ENCODE data around the gene COP1.
"Not testable (repeated sequence)": the region's sequence is repeated elsewhere in the genome, so short reads cannot be mapped to it uniquely, and the experiment has no call there.

Gene COP1

GRCh38 chr1:175992825-175993224 is 214.3 kb downstream of the COP1 start:
- ATAC-seq; H3K4me3 Mint-ChIP-seq; H3K27ac Mint-ChIP-seq; DNase-seq (ENCODE audit: low spot score in 2 of 2); H3K9me3 Mint-ChIP-seq: not testable (repeated sequence)
- Mint-ChIP-seq H3K4me1 (peaks cover 15% of the 10 kb centered on the region), H3K36me3 (peaks cover 24% of the 10 kb centered on the region)

DNA sequence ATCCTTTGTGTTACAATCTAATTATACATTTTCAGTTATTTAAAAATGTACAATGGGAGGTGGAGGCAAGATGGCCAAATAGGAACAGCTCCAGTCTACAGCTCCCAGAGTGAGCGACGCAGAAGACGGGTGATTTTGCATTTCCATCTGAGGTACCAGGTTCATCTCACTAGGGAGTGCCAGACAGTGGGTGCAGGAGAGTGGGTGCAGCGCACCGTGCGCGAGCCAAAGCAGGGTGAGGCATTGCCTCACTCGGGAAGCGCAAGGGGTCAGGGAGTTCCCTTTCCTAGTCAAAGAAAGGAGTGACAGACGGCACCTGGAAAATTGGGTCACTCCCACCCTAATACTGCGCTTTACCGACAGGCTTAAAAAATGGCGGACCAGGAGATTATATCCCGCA is 214.9 kb downstream of the COP1 start:
- H3K4me3 Mint-ChIP-seq; ATAC-seq; DNase-seq (ENCODE audit: low spot score in 2 of 2); H3K27ac Mint-ChIP-seq; H3K9me3 Mint-ChIP-seq: not testable (repeated sequence)
- Mint-ChIP-seq H3K4me1 (peaks cover 15% of the 10 kb centered on the region), H3K36me3 (peaks cover 31% of the 10 kb centered on the region)

GRCh38 chr1:175984813-175985212 is 222.3 kb downstream of the COP1 start:
- no peak for DNase-seq (ENCODE audit: low spot score in 2 of 2)
- Mint-ChIP-seq H3K4me1 (peaks cover 7% of the 10 kb centered on the region), H3K36me3 (peaks cover 87% of the 10 kb centered on the region), H3K9me3 (peaks cover 9% of the 10 kb centered on the region), H3K4me3 (no peak overlapping the region), H3K27ac (no peak overlapping the region)
- ATAC-seq, result no peak

DNA sequence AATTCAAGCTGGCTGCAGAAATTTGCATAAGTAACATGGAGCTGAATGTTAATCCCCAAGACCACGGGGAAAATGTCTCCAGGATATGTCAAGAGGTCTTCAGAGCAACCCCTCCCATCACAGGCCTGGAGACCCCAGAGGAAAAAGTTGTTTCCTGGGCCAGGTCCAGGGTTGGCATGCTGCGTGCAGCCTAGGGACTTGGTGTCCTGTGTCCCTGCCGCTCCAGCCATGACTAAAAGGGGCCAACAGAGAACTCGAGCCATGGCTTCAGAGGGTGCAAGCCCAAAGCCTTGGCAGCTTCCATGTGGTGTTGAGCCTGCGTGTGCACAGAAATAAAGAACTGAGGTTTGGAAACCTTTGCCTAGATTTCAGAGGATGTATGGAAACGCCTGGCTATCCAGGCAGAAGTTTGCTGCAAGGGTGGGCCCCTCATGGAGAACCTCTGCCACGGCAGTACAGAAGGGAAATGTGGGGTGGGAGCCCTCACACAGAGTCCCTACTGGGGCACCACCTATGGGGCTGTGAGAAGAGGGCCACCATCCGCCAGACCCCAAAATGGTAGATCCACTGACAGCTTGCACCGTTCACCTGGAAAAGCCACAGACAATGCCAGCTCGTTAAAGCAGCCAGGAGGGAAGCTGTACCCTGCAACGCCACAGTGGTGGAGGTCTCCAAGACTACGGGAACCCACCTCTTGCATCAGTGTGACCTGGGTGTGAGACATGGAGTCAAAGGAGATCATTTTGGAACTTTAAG is 222.9 kb downstream of the COP1 start:
- Mint-ChIP-seq H3K36me3 (peaks cover 85% of the 10 kb centered on the region), H3K4me3 (no peak overlapping the region), H3K27ac (no peak overlapping the region), H3K9me3 (peaks cover 9% of the 10 kb centered on the region), H3K4me1 (peaks cover 7% of the 10 kb centered on the region)
- ATAC-seq, result no peak
- DNase-seq (ENCODE audit: low spot score in 2 of 2), result no peak

GRCh38 chr1:175983363-175983762 is 223.7 kb downstream of the COP1 start:
- not testable (repeated sequence) for DNase-seq (ENCODE audit: low spot score in 2 of 2); ATAC-seq; H3K4me1 Mint-ChIP-seq; H3K27ac Mint-ChIP-seq; H3K4me3 Mint-ChIP-seq; H3K9me3 Mint-ChIP-seq
- peaks cover 81% of the 10 kb centered on the region for H3K36me3 Mint-ChIP-seq

DNA sequence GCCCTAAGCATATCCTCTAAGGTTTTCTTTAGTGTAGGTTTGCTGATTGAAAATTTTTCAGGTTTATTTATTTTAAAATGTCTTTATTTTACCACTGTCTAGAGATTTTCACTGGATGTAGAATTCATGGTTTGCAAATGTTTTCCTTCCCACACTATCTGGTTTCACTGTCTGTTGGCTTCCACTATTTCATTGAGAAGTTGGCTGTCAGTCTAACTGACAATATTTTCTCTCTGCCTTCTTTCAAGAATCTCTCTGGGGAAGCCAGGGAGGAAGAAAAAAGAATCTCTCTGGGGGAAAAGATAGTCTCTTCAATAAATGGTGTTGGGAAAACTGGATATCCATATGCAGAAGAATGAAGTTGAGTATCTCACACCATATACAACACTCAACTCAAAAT is 226.0 kb downstream of the COP1 start:
- H3K9me3 Mint-ChIP-seq, result peaks cover 9% of the 10 kb centered on the region
- peaks cover 65% of the 10 kb centered on the region for H3K36me3 Mint-ChIP-seq
- no peak for DNase-seq (ENCODE audit: low spot score in 2 of 2)

DNA sequence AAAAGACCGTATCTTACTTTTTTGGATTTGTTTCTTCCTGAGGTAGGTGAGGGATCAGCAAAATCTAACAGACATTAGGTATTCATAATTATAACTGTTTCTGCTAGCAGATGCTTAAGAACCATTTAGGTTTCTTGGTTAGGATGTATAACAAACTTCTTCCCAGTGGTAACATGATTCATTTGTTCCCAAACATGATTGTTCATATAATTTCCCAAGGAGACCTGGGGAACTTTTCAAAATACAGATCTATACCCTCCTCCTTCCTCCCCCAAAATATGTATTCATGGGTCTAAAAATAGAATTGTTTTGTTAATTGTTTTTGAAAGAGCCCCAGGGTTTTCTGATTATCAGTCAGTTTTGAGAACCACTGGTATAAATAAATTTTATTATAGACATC is 228.2 kb downstream of the COP1 start:
- peaks cover 60% of the 10 kb centered on the region for H3K36me3 Mint-ChIP-seq
- ATAC-seq (no peak), DNase-seq (ENCODE audit: low spot score in 2 of 2) (no peak)
- H3K9me3 Mint-ChIP-seq, result peaks cover 9% of the 10 kb centered on the region
- H3K27ac Mint-ChIP-seq, result no peak overlapping the region
- H3K4me3 Mint-ChIP-seq, result no peak overlapping the region
- H3K4me1 Mint-ChIP-seq, result peaks cover 7% of the 10 kb centered on the region

More for the DNA sequence above, 226.0 kb downstream of the COP1 start:
- no peak for ATAC-seq
- H3K27ac Mint-ChIP-seq, result no peak overlapping the region
- peaks cover 7% of the 10 kb centered on the region for H3K4me1 Mint-ChIP-seq
- no peak overlapping the region for H3K4me3 Mint-ChIP-seq

- Mint-ChIP-seq H3K4me1 (peaks cover 4% of the 10 kb centered on the region), H3K27ac (no peak overlapping the region), H3K9me3 (peaks cover 5% of the 10 kb centered on the region), H3K36me3 (peaks cover 58% of the 10 kb centered on the region), H3K4me3 (no peak overlapping the region)
- ATAC-seq (no peak), DNase-seq (ENCODE audit: low spot score in 2 of 2) (no peak)
Measured at GRCh38 chr1:175978476-175978875, 228.6 kb downstream of the COP1 start.

- H3K4me1 Mint-ChIP-seq, result no peaks in the 10 kb centered on the region
- H3K36me3 Mint-ChIP-seq, result peaks cover 60% of the 10 kb centered on the region
- no peak overlapping the region for H3K27ac Mint-ChIP-seq
- H3K4me3 Mint-ChIP-seq, result no peak overlapping the region
- ATAC-seq (no peak), DNase-seq (ENCODE audit: low spot score in 2 of 2) (no peak)
- H3K9me3 Mint-ChIP-seq, result no peaks in the 10 kb centered on the region
Measured at GRCh38 chr1:175976865-175977642, 230.0 kb downstream of the COP1 start.

DNA sequence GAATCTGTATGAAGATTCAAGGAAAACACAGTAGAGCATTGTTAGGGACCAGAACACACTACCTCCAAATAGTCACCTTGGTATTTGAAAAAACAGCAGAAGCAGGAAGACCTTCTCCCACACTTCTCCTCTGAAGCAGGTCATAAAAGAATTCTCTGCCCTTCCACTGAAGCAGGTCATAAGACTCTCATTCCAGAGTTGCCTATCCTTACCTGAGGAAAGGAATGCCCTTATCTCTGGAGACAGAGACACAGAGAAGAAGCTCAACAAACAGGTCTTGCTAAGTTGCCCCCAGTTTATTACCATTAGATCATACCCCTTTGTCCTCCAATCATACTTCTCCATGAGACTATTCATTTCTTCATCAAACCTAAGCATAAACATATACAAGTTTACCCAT is 237.9 kb downstream of the COP1 start:
- Mint-ChIP-seq H3K27ac (no peak overlapping the region), H3K36me3 (peaks cover 46% of the 10 kb centered on the region), H3K9me3 (no peaks in the 10 kb centered on the region), H3K4me1 (no peaks in the 10 kb centered on the region), H3K4me3 (no peak overlapping the region)
- no peak for ATAC-seq
- no peak for DNase-seq (ENCODE audit: low spot score in 2 of 2)

DNA sequence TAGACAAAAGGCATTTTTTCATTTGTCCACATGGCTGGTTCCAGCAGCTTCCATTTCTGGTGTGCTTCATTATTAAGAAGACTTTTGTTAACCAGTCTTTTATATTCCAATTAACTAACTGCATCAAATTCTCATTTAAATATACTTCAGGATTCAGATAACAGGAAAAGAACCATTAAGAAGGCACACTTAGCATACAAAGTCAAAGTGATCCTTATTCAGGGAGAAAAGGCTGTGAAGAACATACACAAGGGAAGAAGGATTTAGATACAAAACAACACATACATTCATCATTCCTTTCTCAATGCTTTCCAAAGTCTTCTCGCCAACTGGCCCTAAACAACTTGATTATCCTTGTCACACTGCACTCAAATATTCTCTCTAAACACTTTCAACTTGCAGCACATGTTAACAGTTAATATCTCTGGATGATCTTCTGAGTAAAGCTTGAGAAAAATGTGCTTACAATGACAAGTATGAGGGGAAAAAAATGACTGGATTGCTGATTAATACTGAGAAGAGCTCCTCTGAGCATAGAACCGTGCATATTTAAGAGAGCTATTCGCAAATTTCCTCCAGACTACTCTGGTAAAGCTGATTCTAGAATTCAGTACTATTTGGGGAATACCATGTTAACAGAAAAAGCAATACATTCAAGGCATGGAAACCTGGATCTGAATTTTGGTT is 238.5 kb downstream of the COP1 start:
- peaks cover 40% of the 10 kb centered on the region for H3K36me3 Mint-ChIP-seq
- H3K27ac Mint-ChIP-seq, result no peak overlapping the region
- no peaks in the 10 kb centered on the region for H3K4me1 Mint-ChIP-seq
- H3K9me3 Mint-ChIP-seq, result no peaks in the 10 kb centered on the region
- no peak for DNase-seq (ENCODE audit: low spot score in 2 of 2)
- no peak overlapping the region for H3K4me3 Mint-ChIP-seq
- ATAC-seq, result peak; percentile 76

DNA sequence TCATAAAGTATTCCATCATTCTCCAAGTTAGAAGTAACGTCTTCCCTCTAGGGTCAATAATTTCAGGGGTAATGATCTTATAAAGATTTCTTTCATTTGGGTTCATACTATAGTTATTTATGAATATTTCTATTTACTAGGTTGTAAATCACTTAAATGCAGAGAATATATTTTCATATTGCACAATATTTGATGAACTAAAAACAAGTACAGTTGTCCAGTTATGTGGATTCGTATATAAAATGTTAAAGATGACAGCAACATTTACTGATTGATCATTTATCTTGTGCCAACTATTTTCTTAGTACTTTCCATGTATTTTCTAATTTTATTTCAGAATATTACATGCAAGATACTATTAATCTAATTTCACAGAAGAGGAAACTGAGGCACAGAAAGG is 243.3 kb downstream of the COP1 start:
- Mint-ChIP-seq H3K4me3 (no peak overlapping the region), H3K4me1 (no peaks in the 10 kb centered on the region), H3K27ac (no peak overlapping the region), H3K9me3 (no peaks in the 10 kb centered on the region), H3K36me3 (peaks cover 32% of the 10 kb centered on the region)
- ATAC-seq (no peak), DNase-seq (ENCODE audit: low spot score in 2 of 2) (no peak)

- Mint-ChIP-seq H3K4me3 (no peak overlapping the region), H3K9me3 (no peaks in the 10 kb centered on the region), H3K36me3 (peaks cover 30% of the 10 kb centered on the region), H3K4me1 (no peaks in the 10 kb centered on the region), H3K27ac (no peak overlapping the region)
- no peak for ATAC-seq
- no peak for DNase-seq (ENCODE audit: low spot score in 2 of 2)
Measured at GRCh38 chr1:175960169-175960568, 246.9 kb downstream of the COP1 start.

DNA sequence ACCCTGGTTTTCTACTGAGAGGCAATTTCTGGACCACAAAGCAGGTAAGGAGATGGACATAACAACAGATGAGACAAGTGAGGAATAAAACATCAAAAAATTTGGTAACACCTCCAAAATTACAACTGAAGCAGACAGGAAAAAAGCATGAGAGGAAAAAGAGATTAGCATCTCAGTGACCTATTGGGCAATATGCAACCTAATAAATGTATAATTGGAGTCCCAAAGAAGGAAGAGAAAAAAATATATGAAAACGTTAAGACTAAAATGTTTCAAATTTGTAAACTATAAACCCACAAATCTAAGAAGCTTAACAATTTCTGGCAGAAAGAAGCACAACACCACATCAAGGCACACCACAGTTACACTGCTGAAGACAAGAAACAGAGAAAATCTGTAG is 255.5 kb downstream of the COP1 start:
- DNase-seq (ENCODE audit: low spot score in 2 of 2), result no peak
- Mint-ChIP-seq H3K9me3 (no peaks in the 10 kb centered on the region), H3K4me1 (no peaks in the 10 kb centered on the region), H3K27ac (no peak overlapping the region), H3K36me3 (peaks cover 70% of the 10 kb centered on the region), H3K4me3 (no peak overlapping the region)
- no peak for ATAC-seq

GRCh38 chr1:175947771-175948170 is 259.3 kb downstream of the COP1 start:
- H3K9me3 Mint-ChIP-seq, result no peaks in the 10 kb centered on the region
- no peak overlapping the region for H3K4me3 Mint-ChIP-seq
- peaks cover 78% of the 10 kb centered on the region for H3K36me3 Mint-ChIP-seq
- H3K27ac Mint-ChIP-seq, result no peak overlapping the region
- no peak for ATAC-seq
- no peaks in the 10 kb centered on the region for H3K4me1 Mint-ChIP-seq
- DNase-seq (ENCODE audit: low spot score in 2 of 2), result no peak

Measured in stimulated activated effector memory CD8-positive, alpha-beta T cell treated with anti-CD3 and anti-CD28 coated beads, Interleukin-12 subunit alpha, Interleukin-12 subunit beta, amount 100 ng/mL, for 72 hours (primary cell).